CD4-positive, alpha-beta T cell treated with Interferon alpha-2 for 1 hour (primary cell): ENCODE results near the gene ATAD3B.
A peak's percentile ranks its signal among the peaks of the same experiment; 100 is the strongest.
"Not testable (repeated sequence)": the region's sequence is repeated elsewhere in the genome, so short reads cannot be mapped to it uniquely, and the experiment has no call there.

Experiments
- DNase-seq, 2 donors: peaks; one replicate each; pipeline ENCODE4 v3.0.0-alpha.2; 2020 to 2022

Gene ATAD3B

GRCh38 chr1:1482856-1483255 lies 11.3 kb downstream of the ATAD3B start:
- no peak for DNase-seq

DNA sequence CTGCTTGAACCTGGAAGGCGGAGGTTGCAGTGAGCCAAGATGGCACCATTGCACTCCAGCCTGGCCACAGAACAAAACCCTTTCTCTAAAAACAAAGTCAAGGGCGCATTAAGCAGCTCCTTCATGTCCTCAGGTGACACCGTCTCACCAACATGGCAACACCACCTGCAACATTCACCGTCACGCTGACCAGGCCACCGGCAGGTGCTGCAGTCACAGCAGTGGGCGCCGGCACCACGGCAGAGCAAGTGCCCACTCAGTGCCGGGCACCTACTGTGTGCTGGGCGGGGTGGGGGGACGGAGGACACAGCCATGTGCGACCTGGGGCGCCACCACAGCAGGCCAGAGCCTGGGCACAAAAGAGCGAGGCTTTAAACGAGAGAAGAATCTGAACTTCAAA lies 12.1 kb downstream of the ATAD3B start:
- no peak for DNase-seq

DNA sequence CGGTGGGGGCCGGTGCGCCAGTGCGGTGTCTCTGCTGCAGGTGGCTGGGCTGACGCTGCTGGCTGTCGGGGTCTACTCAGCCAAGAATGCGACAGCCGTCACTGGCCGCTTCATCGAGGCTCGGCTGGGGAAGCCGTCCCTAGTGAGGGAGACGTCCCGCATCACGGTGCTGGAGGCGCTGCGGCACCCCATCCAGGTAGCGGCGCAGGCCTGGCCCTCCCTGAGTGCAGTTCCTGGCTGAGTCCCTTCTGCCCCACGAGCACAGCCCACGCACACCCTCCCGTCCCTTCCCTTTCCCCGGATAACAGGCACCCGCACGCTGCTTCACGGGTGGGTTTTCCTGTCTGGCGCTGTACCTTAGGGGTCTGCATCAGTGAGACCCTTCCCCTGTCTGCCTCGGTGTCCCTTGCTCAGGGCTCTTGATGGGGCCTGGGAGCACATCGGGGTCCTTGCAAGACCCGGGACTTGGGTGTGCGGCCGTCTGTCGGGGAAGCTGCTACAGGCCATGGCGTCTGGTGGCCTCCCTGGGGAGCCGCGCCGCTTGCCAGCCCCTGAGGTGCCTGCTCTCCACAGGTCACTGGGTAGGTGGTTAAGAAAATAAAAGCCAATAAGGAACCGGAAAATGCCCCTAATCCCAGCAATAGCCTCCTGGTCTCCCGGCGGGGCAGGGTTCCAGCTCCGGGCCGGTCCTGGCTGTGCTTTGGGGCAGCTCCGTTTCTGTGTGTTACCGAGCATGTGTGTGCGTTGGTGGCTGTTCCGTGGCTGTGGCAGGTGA lies 13.6 kb downstream of the ATAD3B start:
- DNase-seq, result not testable (repeated sequence)

GRCh38 chr1:1485755-1486317 lies 14.3 kb downstream of the ATAD3B start:
- not testable (repeated sequence) for DNase-seq

- DNase-seq, result no peak
Observed at GRCh38 chr1:1487701-1488100, 16.1 kb downstream of the ATAD3B start.

DNA sequence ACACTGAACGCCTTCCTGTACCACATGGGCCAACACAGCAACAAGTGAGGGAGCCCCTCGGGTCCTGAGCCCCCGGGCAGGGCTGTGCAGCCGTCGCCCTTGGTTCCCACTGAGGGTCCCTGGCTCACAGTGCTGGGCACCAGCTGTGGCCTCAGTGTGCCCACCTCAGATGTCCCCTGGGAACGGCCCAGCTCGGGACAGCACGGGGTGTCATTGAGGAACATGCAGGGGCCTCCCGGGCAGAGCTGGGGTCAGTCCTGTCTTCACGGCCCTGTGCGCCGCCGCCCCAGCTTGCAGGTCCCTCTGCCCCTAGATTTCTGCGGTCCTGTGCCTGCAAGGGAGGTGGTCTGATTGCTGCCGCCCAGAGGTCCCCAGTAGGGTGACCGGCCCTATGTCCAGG lies 17.7 kb downstream of the ATAD3B start:
- no peak for DNase-seq

DNA sequence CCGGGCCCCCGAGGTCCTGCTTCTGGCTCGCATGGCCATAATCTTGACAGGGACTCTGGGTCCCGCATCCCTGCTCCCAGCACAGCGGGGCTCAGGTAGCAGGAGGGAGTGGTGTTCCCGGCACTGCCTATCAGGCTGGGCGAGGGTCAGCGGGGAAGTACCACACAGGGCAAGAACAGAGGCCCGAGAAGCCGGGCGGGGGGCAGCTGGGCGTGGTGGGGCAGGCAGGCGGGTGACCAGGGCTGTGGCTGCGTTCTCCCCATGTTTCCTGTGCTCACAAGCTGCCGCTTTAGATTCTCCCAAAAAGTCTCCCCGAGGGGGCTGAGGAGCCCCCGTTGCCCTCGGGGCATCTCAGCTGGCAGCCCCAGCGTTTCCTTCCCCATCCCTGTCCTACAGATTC lies 18.3 kb downstream of the ATAD3B start:
- DNase-seq, result no peak

DNA sequence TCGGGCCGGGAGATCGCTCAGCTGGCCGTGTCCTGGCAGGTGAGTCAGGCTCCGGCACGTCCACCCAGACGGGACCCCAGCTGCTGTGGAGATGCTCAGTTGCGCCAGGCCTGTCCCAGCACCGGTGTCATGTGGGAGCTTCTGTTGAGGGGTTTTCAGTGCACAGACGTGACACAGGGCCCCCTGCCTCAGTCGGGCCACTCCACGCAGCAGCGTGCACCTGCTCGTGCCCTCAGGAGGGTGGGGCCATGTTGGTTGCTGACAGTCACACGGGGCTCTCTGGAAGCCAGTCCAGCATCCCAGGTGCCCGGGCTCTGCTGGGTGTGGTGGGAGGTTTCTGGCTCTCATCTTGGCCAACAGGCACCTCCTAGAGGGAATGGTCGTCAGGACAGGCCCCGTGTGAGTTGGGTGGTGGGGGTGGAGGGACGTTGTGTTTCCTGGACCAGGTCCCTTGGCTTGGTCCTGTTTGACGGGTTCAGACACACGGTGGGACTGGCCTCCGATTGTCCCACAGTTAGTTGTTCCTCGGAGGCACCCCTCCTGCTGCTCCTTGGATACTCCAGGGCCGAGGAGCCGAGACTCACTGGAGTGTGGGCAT lies 19.2 kb downstream of the ATAD3B start:
- no peak for DNase-seq

DNA sequence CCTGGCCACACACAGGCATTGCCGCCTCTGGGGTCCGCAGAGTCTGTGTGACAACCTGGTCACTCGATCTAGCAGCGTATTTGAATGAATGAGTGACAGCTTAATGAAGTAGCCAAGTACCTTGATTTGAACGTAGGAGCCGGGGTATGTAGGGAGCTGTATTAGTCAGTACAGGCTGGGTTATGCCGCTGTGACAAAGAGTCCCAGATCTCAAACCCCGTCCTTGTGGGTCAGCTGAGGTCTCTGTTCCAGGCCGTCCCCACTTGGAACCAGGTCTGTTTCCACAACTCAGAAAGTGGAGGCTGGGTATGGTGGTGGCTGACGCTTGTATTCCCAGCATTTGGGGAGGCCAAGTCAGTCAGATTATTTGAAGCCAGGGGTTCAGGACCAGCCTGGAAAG lies 20.0 kb downstream of the ATAD3B start:
- DNase-seq, result no peak

GRCh38 chr1:1494311-1494710 lies 22.7 kb downstream of the ATAD3B start:
- DNase-seq, result not testable (repeated sequence)

DNA sequence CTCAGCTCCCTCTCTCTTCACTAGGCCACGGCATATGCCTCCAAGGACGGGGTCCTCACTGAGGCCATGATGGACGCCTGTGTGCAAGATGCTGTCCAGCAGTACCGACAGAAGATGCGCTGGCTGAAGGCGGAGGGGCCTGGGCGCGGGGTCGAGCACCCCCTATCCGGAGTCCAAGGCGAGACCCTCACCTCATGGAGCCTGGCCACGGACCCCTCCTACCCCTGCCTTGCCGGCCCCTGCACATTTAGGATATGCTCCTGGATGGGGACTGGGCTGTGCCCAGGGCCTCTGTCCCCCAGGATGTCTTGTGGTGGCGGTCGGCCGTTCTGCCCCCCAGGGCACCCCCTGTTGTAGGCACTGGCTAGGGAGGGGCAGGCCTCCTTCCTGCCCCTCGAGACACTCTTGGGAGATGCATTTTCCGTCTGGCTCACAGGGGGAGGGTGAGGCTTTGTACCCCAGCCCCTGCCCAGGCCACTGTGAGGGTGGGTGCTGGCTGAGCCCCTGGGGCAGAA lies 24.0 kb downstream of the ATAD3B start:
- DNase-seq, result not testable (repeated sequence)

- DNase-seq, result peak; percentile 74 to 85
Observed at GRCh38 chr1:1504777-1505365, 33.3 kb downstream of the ATAD3B start.

DNA sequence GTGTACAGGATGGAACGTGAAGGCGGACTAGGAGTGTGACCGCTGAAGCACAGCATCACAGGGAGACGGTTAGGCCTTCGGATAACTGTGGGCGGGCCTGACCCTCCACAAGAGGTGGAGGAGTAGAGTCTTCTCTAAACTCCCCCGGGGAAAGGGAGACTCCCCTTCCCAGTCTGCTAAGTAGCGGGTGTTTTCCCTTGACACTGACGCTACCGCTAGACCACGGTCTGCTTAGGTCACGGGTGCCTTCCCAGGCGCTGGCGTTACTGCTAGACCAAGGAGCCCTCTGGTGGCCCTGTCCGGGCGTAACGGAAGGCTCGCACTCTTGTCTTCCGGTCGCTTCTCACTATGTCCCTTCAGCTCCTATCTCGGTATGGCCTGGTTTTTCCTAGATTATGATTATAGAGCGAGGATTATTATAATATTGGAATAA lies 33.8 kb downstream of the ATAD3B start:
- peak; percentile 47 to 57 for DNase-seq

DNA sequence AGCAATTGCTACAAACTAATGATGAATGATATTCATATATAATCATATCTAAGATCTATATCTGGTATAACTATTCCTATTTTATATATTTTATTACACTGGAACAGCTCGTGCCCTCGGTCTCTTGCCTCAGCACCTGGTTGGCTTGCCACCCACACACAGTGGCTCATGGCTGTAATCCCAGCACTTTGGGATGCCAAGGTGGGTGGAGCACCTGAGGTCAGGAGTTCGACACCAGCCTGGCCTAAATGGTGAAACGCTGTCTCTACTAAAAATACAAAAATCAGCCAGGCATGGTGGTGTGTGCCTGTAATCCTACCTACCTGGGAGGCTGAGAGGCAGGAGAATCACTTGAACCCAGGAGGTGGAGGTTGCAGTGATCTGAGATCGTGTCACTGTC lies 34.2 kb downstream of the ATAD3B start:
- not testable (repeated sequence) for DNase-seq

- no peak for DNase-seq
Observed at GRCh38 chr1:1507305-1507704, 35.7 kb downstream of the ATAD3B start.

DNA sequence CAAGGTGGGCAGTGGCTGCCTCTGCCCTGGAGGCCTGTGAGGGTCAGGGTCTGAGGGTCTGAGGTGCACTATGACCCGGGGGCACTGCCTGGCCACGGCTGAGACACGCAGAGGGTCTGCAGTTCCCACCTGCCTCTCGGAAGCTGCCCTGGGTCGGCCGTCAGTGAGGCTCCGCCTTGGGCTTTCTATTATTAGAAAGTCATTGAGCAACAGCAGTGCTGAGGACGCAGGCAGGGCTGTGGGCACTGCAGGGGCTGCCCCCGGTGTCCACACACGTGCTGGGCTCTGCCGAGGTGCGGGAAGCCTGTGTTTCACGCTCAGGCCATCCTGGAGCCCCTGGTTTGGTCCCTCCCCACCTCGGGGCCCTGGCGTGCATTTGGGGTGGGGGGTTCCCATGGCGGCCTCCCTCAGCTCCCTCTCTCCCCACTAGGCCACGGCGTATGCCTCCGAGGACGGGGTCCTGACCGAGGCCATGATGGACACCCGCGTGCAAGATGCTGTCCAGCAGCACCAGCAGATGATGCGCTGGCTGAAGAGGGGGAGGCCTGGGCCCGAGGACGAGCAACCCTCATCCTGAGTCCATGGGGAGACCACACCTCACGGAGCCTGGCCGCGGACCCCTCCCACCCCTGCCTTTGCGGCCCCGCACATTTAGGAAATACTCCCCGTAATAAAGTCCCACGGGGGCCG lies 37.4 kb downstream of the ATAD3B start:
- DNase-seq, result not testable (repeated sequence)

DNA sequence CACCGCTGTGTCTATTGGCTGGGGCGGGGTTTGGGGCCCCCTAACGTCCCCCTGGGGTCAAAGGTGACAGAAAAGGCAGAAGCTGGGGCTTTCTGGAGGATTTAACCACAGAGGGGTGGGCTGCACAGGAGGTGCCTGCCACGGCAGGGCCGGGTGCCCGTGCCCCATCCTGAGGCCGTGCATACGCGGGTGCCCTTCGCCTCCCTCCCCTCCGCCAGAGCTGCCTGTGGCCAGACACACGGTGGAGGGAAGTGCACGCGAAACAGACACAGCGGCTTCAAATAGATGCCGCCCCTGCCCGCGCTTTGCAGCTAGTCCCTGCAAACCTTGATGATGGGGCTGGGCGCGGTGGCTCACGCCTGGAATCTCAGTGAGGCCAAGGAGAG lies 37.9 kb downstream of the ATAD3B start:
- not testable (repeated sequence) for DNase-seq

GRCh38 chr1:1510912-1511532 lies 39.5 kb downstream of the ATAD3B start:
- DNase-seq, result peak in 1 of 2 donors; percentile 19

- DNase-seq, result peak; percentile 95 to 97
Observed at GRCh38 chr1:1511533-1512285, 40.1 kb downstream of the ATAD3B start, which contains the start of gene ATAD3A. ATAD3A (plus strand) TSS chr1:1512162; CDS start chr1:1512269, 107 bp downstream.

GRCh38 chr1:1512425-1512824 lies 40.9 kb downstream of the ATAD3B start:
- DNase-seq, result peak in 1 of 2 donors; percentile 23

DNA sequence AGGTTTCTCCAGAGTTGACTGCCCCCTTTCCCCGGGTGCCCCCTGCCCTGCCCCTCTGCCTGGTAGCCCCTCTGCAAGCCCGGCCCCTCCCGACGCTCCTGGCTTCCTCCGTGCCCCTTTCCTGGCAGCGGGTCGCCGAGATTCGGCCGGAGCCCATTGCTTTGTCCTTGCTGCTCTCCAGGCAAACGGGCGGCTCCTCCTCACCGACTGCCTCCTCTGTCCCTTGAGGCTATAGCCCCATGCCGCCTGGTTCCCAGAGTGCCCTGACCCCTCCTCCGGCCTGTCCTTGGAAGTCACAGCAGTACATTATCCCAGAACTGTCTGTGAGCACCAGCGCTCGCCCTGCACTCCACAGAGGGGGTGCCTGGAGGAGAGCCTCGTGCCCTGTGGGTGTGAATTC lies 42.1 kb downstream of the ATAD3B start:
- DNase-seq, result not testable (repeated sequence)
